ENCODE measurements around the gene BCAP29. TPM values are rescaled to one million over a fixed set of nuclear protein-coding genes. Genes with fewer than 3 reads are reported as not detected.
A peak's percentile ranks its signal among the peaks of the same experiment; 100 is the strongest.

BCAP29 gene
- total and polyA plus RNA-seq, 4 donors = 72.5 to 139 (median 94.4) TPM

- intact Hi-C loops (cut with DNase I) = no loop called here
- peak overlapping the region; percentile 61 to 99 for H3K4me3 ChIP-seq (ENCODE audit: low read length in 2 of 2)
- peak overlapping the region; percentile 65 to 100 for H3K27ac ChIP-seq (ENCODE audit: low read depth in 1 of 2, low read length in 2 of 2)
- DNase-seq (no peak), ATAC-seq (ENCODE audit: low FRiP score) (no peak)
- H3K4me1 ChIP-seq (ENCODE audit: control insufficient read depth in 1 of 2, insufficient read depth in 2 of 2, low read length in 2 of 2) = peaks cover 0 to 3% of the 10 kb centered on the region in 2 donors
- no peaks in the 10 kb centered on the region for H3K36me3 ChIP-seq (ENCODE audit: control insufficient read depth in 1 of 2, insufficient read depth in 2 of 2, low read length in 1 of 2)
- H3K27me3 ChIP-seq (ENCODE audit: control insufficient read depth in 1 of 2, insufficient read depth in 2 of 2, low read length in 1 of 2) = no peaks in the 10 kb centered on the region
- 1% methylated on average over 9 of the region's 9 CpGs for WGBS, 2 donors
- no peaks in the 10 kb centered on the region for H3K9me3 ChIP-seq (ENCODE audit: control insufficient read depth, low read length)
Observed at GRCh38 chr7:107579554-107579884, 527 bp upstream of the BCAP29 start.

- Histone ChIP-seq H3K36me3 (ENCODE audit: control insufficient read depth in 1 of 2, insufficient read depth in 2 of 2, low read length in 1 of 2) (no peaks in the 10 kb centered on the region), H3K27me3 (ENCODE audit: control insufficient read depth in 1 of 2, insufficient read depth in 2 of 2, low read length in 1 of 2) (no peaks in the 10 kb centered on the region), H3K9me3 (ENCODE audit: control insufficient read depth, low read length) (no peaks in the 10 kb centered on the region), H3K4me1 (ENCODE audit: control insufficient read depth in 1 of 2, insufficient read depth in 2 of 2, low read length in 2 of 2) (peaks cover 0 to 3% of the 10 kb centered on the region in 2 donors), H3K27ac (ENCODE audit: low read depth in 1 of 2, low read length in 2 of 2) (peak overlapping the region; percentile 23 to 100), H3K4me3 (ENCODE audit: low read length in 2 of 2) (peak overlapping the region; percentile 71 to 99)
- ATAC-seq (ENCODE audit: low FRiP score) (no peak), DNase-seq (no peak)
- WGBS, 2 donors = 8% methylated on average over 10 of the region's 10 CpGs
- intact Hi-C loops (cut with DNase I) = loop anchor here (2.0 to 10.0 kb wide), 2 partner anchors 14 to 144 kb away; no protein-coding TSS in a partner anchor
Observed at GRCh38 chr7:107580716-107581383, 804 bp downstream of the BCAP29 start.

- Histone ChIP-seq H3K36me3 (ENCODE audit: control insufficient read depth in 1 of 2, insufficient read depth in 2 of 2, low read length in 1 of 2) (no peaks in the 10 kb centered on the region), H3K27ac (ENCODE audit: low read depth in 1 of 2, low read length in 2 of 2) (no peak overlapping the region), H3K4me1 (ENCODE audit: control insufficient read depth in 1 of 2, insufficient read depth in 2 of 2, low read length in 2 of 2) (peaks cover 0 to 3% of the 10 kb centered on the region in 2 donors), H3K4me3 (ENCODE audit: low read length in 2 of 2) (peak overlapping the region; percentile 71 to 99), H3K9me3 (ENCODE audit: control insufficient read depth, low read length) (no peaks in the 10 kb centered on the region), H3K27me3 (ENCODE audit: control insufficient read depth in 1 of 2, insufficient read depth in 2 of 2, low read length in 1 of 2) (no peaks in the 10 kb centered on the region)
- intact Hi-C loops (cut with DNase I) = loop anchor here (2.0 to 10.0 kb wide), 2 partner anchors 13 to 143 kb away; no protein-coding TSS in a partner anchor
- WGBS, 2 donors = 2 to 5% methylated on average over 5 of the region's 5 CpGs
- ATAC-seq (ENCODE audit: low FRiP score) (no peak), DNase-seq (no peak)
Observed at GRCh38 chr7:107581387-107582013, 1.5 kb downstream of the BCAP29 start.

- Histone ChIP-seq H3K27me3 (ENCODE audit: control insufficient read depth in 1 of 2, insufficient read depth in 2 of 2, low read length in 1 of 2) (no peaks in the 10 kb centered on the region), H3K9me3 (ENCODE audit: control insufficient read depth, low read length) (no peaks in the 10 kb centered on the region), H3K36me3 (ENCODE audit: control insufficient read depth in 1 of 2, insufficient read depth in 2 of 2, low read length in 1 of 2) (no peaks in the 10 kb centered on the region), H3K4me1 (ENCODE audit: control insufficient read depth in 1 of 2, insufficient read depth in 2 of 2, low read length in 2 of 2) (peaks cover 0 to 3% of the 10 kb centered on the region in 2 donors), H3K27ac (ENCODE audit: low read depth in 1 of 2, low read length in 2 of 2) (no peak overlapping the region), H3K4me3 (ENCODE audit: low read length in 2 of 2) (no peak overlapping the region)
- WGBS, 2 donors = 38 to 47% methylated on average over 2 of the region's 2 CpGs
- intact Hi-C loops (cut with DNase I) = loop anchor here in 1 of 2 donors (10.0 kb wide), 1 partner anchor 142 kb away; no protein-coding TSS in a partner anchor
- DNase-seq (no peak), ATAC-seq (ENCODE audit: low FRiP score) (no peak)
Observed at GRCh38 chr7:107582875-107583274, 2.8 kb downstream of the BCAP29 start.

GRCh38 chr7:107584716-107585115, 4.7 kb downstream of the BCAP29 start:
- DNase-seq (no peak), ATAC-seq (ENCODE audit: low FRiP score) (no peak)
- 66 to 71% methylated on average over 2 of the region's 2 CpGs for WGBS, 2 donors
- no peaks in the 10 kb centered on the region for H3K9me3 ChIP-seq (ENCODE audit: control insufficient read depth, low read length)
- intact Hi-C loops (cut with DNase I) = loop anchor here in 1 of 2 donors (10.0 kb wide), 1 partner anchor 140 kb away; no protein-coding TSS in a partner anchor
- peaks cover 0 to 1% of the 10 kb centered on the region in 2 donors for H3K4me1 ChIP-seq (ENCODE audit: control insufficient read depth in 1 of 2, insufficient read depth in 2 of 2, low read length in 2 of 2)
- H3K27me3 ChIP-seq (ENCODE audit: control insufficient read depth in 1 of 2, insufficient read depth in 2 of 2, low read length in 1 of 2) = no peaks in the 10 kb centered on the region
- no peak overlapping the region for H3K4me3 ChIP-seq (ENCODE audit: low read length in 2 of 2)
- no peak overlapping the region for H3K27ac ChIP-seq (ENCODE audit: low read depth in 1 of 2, low read length in 2 of 2)
- H3K36me3 ChIP-seq (ENCODE audit: control insufficient read depth in 1 of 2, insufficient read depth in 2 of 2, low read length in 1 of 2) = no peaks in the 10 kb centered on the region

- no peaks in the 10 kb centered on the region for H3K27me3 ChIP-seq (ENCODE audit: control insufficient read depth in 1 of 2, insufficient read depth in 2 of 2, low read length in 1 of 2)
- H3K9me3 ChIP-seq (ENCODE audit: control insufficient read depth, low read length) = no peaks in the 10 kb centered on the region
- no peak for ATAC-seq (ENCODE audit: low FRiP score)
- intact Hi-C loops (cut with DNase I) = loop anchor here in 1 of 2 donors (10.0 kb wide), 1 partner anchor 136 kb away; no protein-coding TSS in a partner anchor
- DNase-seq = no peak
- H3K4me1 ChIP-seq (ENCODE audit: control insufficient read depth in 1 of 2, insufficient read depth in 2 of 2, low read length in 2 of 2) = peaks cover 7 to 8% of the 10 kb centered on the region in 2 donors
- no peak overlapping the region for H3K4me3 ChIP-seq (ENCODE audit: low read length in 2 of 2)
- no peak overlapping the region for H3K27ac ChIP-seq (ENCODE audit: low read depth in 1 of 2, low read length in 2 of 2)
- WGBS, 2 donors = 74 to 77% methylated on average over 5 of the region's 5 CpGs
- H3K36me3 ChIP-seq (ENCODE audit: control insufficient read depth in 1 of 2, insufficient read depth in 2 of 2, low read length in 1 of 2) = no peaks in the 10 kb centered on the region
Observed at GRCh38 chr7:107588529-107589130, 8.6 kb downstream of the BCAP29 start.

GRCh38 chr7:107591421-107591820, 11.4 kb downstream of the BCAP29 start:
- H3K27ac ChIP-seq (ENCODE audit: low read depth in 1 of 2, low read length in 2 of 2) = no peak overlapping the region
- DNase-seq (no peak), ATAC-seq (ENCODE audit: low FRiP score) (peak; percentile 73)
- no peaks in the 10 kb centered on the region for H3K36me3 ChIP-seq (ENCODE audit: control insufficient read depth in 1 of 2, insufficient read depth in 2 of 2, low read length in 1 of 2)
- H3K4me3 ChIP-seq (ENCODE audit: low read length in 2 of 2) = no peak overlapping the region
- 4 to 8% methylated on average over 3 of the region's 3 CpGs for WGBS, 2 donors
- intact Hi-C loops (cut with DNase I) = loop anchor here in 1 of 2 donors (10.0 kb wide), 1 partner anchor 207 kb away; no protein-coding TSS in a partner anchor
- H3K9me3 ChIP-seq (ENCODE audit: control insufficient read depth, low read length) = no peaks in the 10 kb centered on the region
- H3K4me1 ChIP-seq (ENCODE audit: control insufficient read depth in 1 of 2, insufficient read depth in 2 of 2, low read length in 2 of 2) = peaks cover 7 to 11% of the 10 kb centered on the region in 2 donors
- H3K27me3 ChIP-seq (ENCODE audit: control insufficient read depth in 1 of 2, insufficient read depth in 2 of 2, low read length in 1 of 2) = no peaks in the 10 kb centered on the region

- intact Hi-C loops (cut with DNase I) = loop anchor here in 1 of 2 donors (10.0 kb wide), 1 partner anchor 208 kb away; no protein-coding TSS in a partner anchor
- DNase-seq (no peak), ATAC-seq (ENCODE audit: low FRiP score) (no peak)
- no peaks in the 10 kb centered on the region for H3K27me3 ChIP-seq (ENCODE audit: control insufficient read depth in 1 of 2, insufficient read depth in 2 of 2, low read length in 1 of 2)
- H3K9me3 ChIP-seq (ENCODE audit: control insufficient read depth, low read length) = no peaks in the 10 kb centered on the region
- peaks cover 7 to 15% of the 10 kb centered on the region in 2 donors for H3K4me1 ChIP-seq (ENCODE audit: control insufficient read depth in 1 of 2, insufficient read depth in 2 of 2, low read length in 2 of 2)
- no peak overlapping the region for H3K4me3 ChIP-seq (ENCODE audit: low read length in 2 of 2)
- peak overlapping the region in 1 of 2 donors; percentile 43 for H3K27ac ChIP-seq (ENCODE audit: low read depth in 1 of 2, low read length in 2 of 2)
- no peaks in the 10 kb centered on the region for H3K36me3 ChIP-seq (ENCODE audit: control insufficient read depth in 1 of 2, insufficient read depth in 2 of 2, low read length in 1 of 2)
- 80 to 82% methylated on average over 5 of the region's 5 CpGs for WGBS, 2 donors
Observed at GRCh38 chr7:107592361-107593024, 12.4 kb downstream of the BCAP29 start.

All from aorta (tissue), 5 donors.